Glutamatergic neuron (in vitro differentiated cells): ENCODE data around the gene PTGFRN. TPM values are rescaled to one million over a fixed set of nuclear protein-coding genes. Genes with fewer than 3 reads are reported as not detected.

Source experiments
- DNase-seq: peaks from one replicate; pipeline ENCODE4 v3.0.0; 2022
- H3K27ac Mint-ChIP-seq: one replicate; pipeline ENCODE4 v1.8.0; 2020; ENCODE audit warnings: mild to moderate bottlenecking, mixed read lengths, inconsistent platforms; ENCODE audit not compliant: unreplicated experiment
- H3K27me3 Mint-ChIP-seq: one replicate; pipeline ENCODE4 v1.8.0; 2020; ENCODE audit warnings: mild to moderate bottlenecking, moderate library complexity, mixed read lengths, inconsistent platforms; ENCODE audit not compliant: unreplicated experiment
- H3K36me3 Mint-ChIP-seq: one replicate; pipeline ENCODE4 v1.8.0; 2020; ENCODE audit warnings: mild to moderate bottlenecking, mixed read lengths, inconsistent platforms; ENCODE audit not compliant: unreplicated experiment
- H3K4me1 Mint-ChIP-seq: one replicate; pipeline ENCODE4 v1.8.0; 2020; ENCODE audit warnings: mild to moderate bottlenecking, low read depth, mixed read lengths, inconsistent platforms; ENCODE audit not compliant: unreplicated experiment
- H3K4me3 Mint-ChIP-seq: one replicate; pipeline ENCODE4 v1.8.0; 2020; ENCODE audit warnings: mild to moderate bottlenecking, mixed read lengths, inconsistent platforms; ENCODE audit not compliant: unreplicated experiment
- H3K9me3 Mint-ChIP-seq: one replicate; pipeline ENCODE4 v1.8.0; 2020; ENCODE audit warnings: mild to moderate bottlenecking, moderate library complexity, mixed read lengths, inconsistent platforms; ENCODE audit not compliant: unreplicated experiment
- CTCF ChIP-seq: fragments of 200-600 bp; sonication (generic); IDR thresholded peaks from one replicate; pipeline ENCODE4 v1.5.0; 2021; ENCODE audit not compliant: partially characterized antibody, unreplicated experiment
- total RNA-seq: library from RNA; stranded (reverse); fragmentation: NEBNext Ultra II Directional; extraction: Animal tissue kit (Norgen Biotek cat#: 25700); gene quantifications from one replicate; pipeline ENCODE4 v1.2.1, GENCODE V29; 2021; ENCODE audit not compliant: unreplicated experiment

Gene PTGFRN
- total RNA-seq, 1 donor from 2014 or later = 61.2 TPM

- TF ChIP-seq CTCF = no peak
- Mint-ChIP-seq H3K9me3 (no peaks in the 10 kb centered on the region), H3K36me3 (no peaks in the 10 kb centered on the region), H3K4me3 (no peak overlapping the region), H3K27me3 (peaks cover 2% of the 10 kb centered on the region), H3K4me1 (peaks cover 9% of the 10 kb centered on the region), H3K27ac (no peak overlapping the region)
- DNase-seq = no peak
Observed at GRCh38 chr1:116887212-116887611, 22.5 kb upstream of the PTGFRN start.

- TF ChIP-seq CTCF = no peak
- Mint-ChIP-seq H3K27me3 (peaks cover 2% of the 10 kb centered on the region), H3K4me3 (no peak overlapping the region), H3K27ac (no peak overlapping the region), H3K36me3 (no peaks in the 10 kb centered on the region), H3K9me3 (no peaks in the 10 kb centered on the region), H3K4me1 (peaks cover 6% of the 10 kb centered on the region)
- no peak for DNase-seq
Observed at GRCh38 chr1:116889380-116889779, 20.3 kb upstream of the PTGFRN start.

- H3K27me3 Mint-ChIP-seq = no peaks in the 10 kb centered on the region
- TF ChIP-seq CTCF = no peak
- H3K27ac Mint-ChIP-seq = peak overlapping the region; percentile 14
- no peak overlapping the region for H3K4me3 Mint-ChIP-seq
- peaks cover 4% of the 10 kb centered on the region for H3K9me3 Mint-ChIP-seq
- H3K4me1 Mint-ChIP-seq = peaks cover 1% of the 10 kb centered on the region
- DNase-seq = no peak
- H3K36me3 Mint-ChIP-seq = peaks cover 11% of the 10 kb centered on the region
Observed at GRCh38 chr1:116891396-116892079, 18.2 kb upstream of the PTGFRN start.

GRCh38 chr1:116895073-116895472 is 14.6 kb upstream of the PTGFRN start:
- no peak overlapping the region for H3K4me3 Mint-ChIP-seq
- H3K27me3 Mint-ChIP-seq = no peaks in the 10 kb centered on the region
- peaks cover 15% of the 10 kb centered on the region for H3K36me3 Mint-ChIP-seq
- H3K9me3 Mint-ChIP-seq = peaks cover 4% of the 10 kb centered on the region
- no peak for DNase-seq
- no peak overlapping the region for H3K27ac Mint-ChIP-seq
- TF ChIP-seq CTCF = no peak
- no peaks in the 10 kb centered on the region for H3K4me1 Mint-ChIP-seq

- H3K4me1 Mint-ChIP-seq = peaks cover 8% of the 10 kb centered on the region
Observed at GRCh38 chr1:116899529-116899928, 10.2 kb upstream of the PTGFRN start.

More at GRCh38 chr1:116899529-116899928, 10.2 kb upstream of the PTGFRN start:
- Mint-ChIP-seq H3K4me3 (no peak overlapping the region), H3K9me3 (peaks cover 4% of the 10 kb centered on the region), H3K27ac (no peak overlapping the region), H3K27me3 (no peaks in the 10 kb centered on the region), H3K36me3 (peaks cover 13% of the 10 kb centered on the region)
- TF ChIP-seq CTCF = no peak
- no peak for DNase-seq
